HepG2 (cell line): ENCODE measurements around the gene LAS1L. TPM values are rescaled to one million over a fixed set of nuclear protein-coding genes. Genes with fewer than 3 reads are reported as not detected.

Source experiments
- ATAC-seq: fragments of 200-7000 bp; cut with Tn5 transposase; 3 replicates; pipeline ENCODE4 v1.9.1; 2020; ENCODE audit warnings: mild to moderate bottlenecking, moderate library complexity
- BruUV-seq: library from RNA; stranded (reverse); fragments of 400-500 nt; replicated peaks from 2 replicates; lab custom pipeline; 2021; lab: Mats Ljungman, UMichigan
- CTCF ChIA-PET: fragments of 300-600 bp; formaldehyde crosslinking; extraction: SDS; loops from one replicate; lab custom pipeline; 2021; ENCODE audit warnings: low total read pairs, inconsistent platforms, low intra/inter-chr PET ratio; lab: Yijun Ruan, JAX
- POLR2A ChIA-PET: fragments of 350-600 bp; sonication (Branson Sonifier 250); formaldehyde crosslinking; loops from one replicate; lab custom pipeline; 2020; ENCODE audit warnings: antibody characterized with exemption, inconsistent platforms; lab: Yijun Ruan, JAX
- DNase-seq: peaks from one replicate; pipeline ENCODE4 v3.0.0-alpha.2; 2015; ENCODE audit warnings: low spot score
- FAIRE-seq: peaks from 3 replicates; lab custom pipeline; 2011; peaks lifted over from hg19 to GRCh38; lab: Jason Lieb, UNC
- H2AFZ ChIP-seq: one replicate; pipeline ENCODE4 v1.6.1; 2011; ENCODE audit warnings: low read length, inconsistent platforms
- H3K27ac ChIP-seq: fragments of 300-600 bp; 3 replicates; pipeline ENCODE4 v1.8.0; 2011; ENCODE audit warnings: mixed run types, mild to moderate bottlenecking, mixed read lengths, low read length, inconsistent platforms; ENCODE audit not compliant: insufficient read depth; ENCODE audit errors: extremely low read length
- H3K27me3 ChIP-seq, 2 experiments: fragments of 200-600 bp in 1 of 2; 2 replicates in 1 of 2; 3 replicates in 1 of 2; pipeline versions ENCODE4 v1.6.0 to v1.8.0; 2011; ENCODE audit warnings: low read length in 2 of 2, mild to moderate bottlenecking in 2 of 2, moderate library complexity in 2 of 2, inconsistent platforms in 1 of 2; ENCODE audit not compliant: insufficient read depth in 2 of 2, control insufficient read depth in 1 of 2
- H3K36me3 ChIP-seq, 2 experiments: fragments of 200-600 bp in 1 of 2; replicated peaks in 1 of 2; 2 replicates in 1 of 2; 3 replicates in 1 of 2; pipeline versions ENCODE4 v1.5.1 to v1.8.0; 2011; ENCODE audit warnings: low read length in 2 of 2, inconsistent platforms in 1 of 2; ENCODE audit not compliant: insufficient read depth in 2 of 2, control insufficient read depth in 1 of 2
- H3K4me1 ChIP-seq: 2 replicates; pipeline ENCODE4 v1.5.1; 2012; ENCODE audit warnings: low read length, inconsistent platforms; ENCODE audit not compliant: insufficient read depth
- H3K4me2 ChIP-seq: 2 replicates; pipeline ENCODE4 v1.6.0; 2011; ENCODE audit warnings: low read depth, low read length, inconsistent platforms
- H3K4me3 ChIP-seq, 3 experiments: fragments of 200-600 bp in 1 of 3; sonication (generic), shearing (Covaris generic) in 1 of 3; replicated peaks in 1 of 3; 2 replicates each; pipeline ENCODE4 v1.5.1; 2011 to 2016; ENCODE audit warnings: low read length in 3 of 3, inconsistent platforms in 2 of 3, low read depth in 2 of 3, mild to moderate bottlenecking in 2 of 3, control low read depth in 1 of 3, mixed read lengths in 1 of 3; ENCODE audit not compliant: insufficient read depth in 1 of 3
- H3K79me2 ChIP-seq: one replicate; pipeline ENCODE4 v1.6.1; 2011; ENCODE audit warnings: low read length, inconsistent platforms; ENCODE audit not compliant: insufficient read depth
- H3K9ac ChIP-seq: 2 replicates; pipeline ENCODE4 v1.6.0; 2011; ENCODE audit warnings: mild to moderate bottlenecking, low read depth, low read length, inconsistent platforms; ENCODE audit not compliant: insufficient read depth
- H3K9me3 ChIP-seq: 2 replicates; pipeline ENCODE4 v1.5.1; 2012; ENCODE audit warnings: mild to moderate bottlenecking, low read length
- H4K20me1 ChIP-seq: 2 replicates; pipeline ENCODE4 v1.6.0; 2011; ENCODE audit warnings: inconsistent platforms, mild to moderate bottlenecking, low read length, moderate library complexity; ENCODE audit not compliant: insufficient read depth
- ARNT ChIP-seq: fragments of 450-650 bp; IDR thresholded peaks from 2 replicates; pipeline ENCODE4 v1.6.1; 2017
- HNF1A ChIP-seq, 2 experiments: sonication (generic) in 1 of 2; formaldehyde crosslinking in 1 of 2; IDR thresholded peaks; 2 replicates each; pipeline versions ENCODE4 v1.4.0 to v1.6.1; 2016 to 2020; ENCODE audit warnings: borderline replicate concordance in 1 of 2, low read depth in 1 of 2, mild to moderate bottlenecking in 1 of 2, missing genetic modification reagents in 1 of 2
- NFATC3 ChIP-seq: sonication (generic); formaldehyde crosslinking; IDR thresholded peaks from 2 replicates; pipeline ENCODE4 v1.5.1; 2020; ENCODE audit warnings: mild to moderate bottlenecking, missing genetic modification reagents
- ZNF251 ChIP-seq: sonication (generic); formaldehyde crosslinking; IDR thresholded peaks from 2 replicates; pipeline ENCODE4 v1.9.0; 2021; ENCODE audit warnings: mild to moderate bottlenecking, missing genetic modification reagents
- ZNF274 ChIP-seq: sonication (generic); formaldehyde crosslinking; IDR thresholded peaks from 2 replicates; pipeline ENCODE4 v1.5.1; 2020; ENCODE audit warnings: mild to moderate bottlenecking, missing genetic modification reagents
- ZNF501 ChIP-seq: sonication (generic); formaldehyde crosslinking; IDR thresholded peaks from 2 replicates; pipeline ENCODE4 v1.5.1; 2020; ENCODE audit warnings: mild to moderate bottlenecking, moderate library complexity, missing genetic modification reagents
- ZNF891 ChIP-seq: sonication (generic); formaldehyde crosslinking; IDR thresholded peaks from 2 replicates; pipeline ENCODE4 v1.5.0; 2020; ENCODE audit warnings: mild to moderate bottlenecking, missing genetic modification reagents
- WGBS: methylation state at CpG from one replicate; pipeline ENCODE4 v1.1.6; 2017; ENCODE audit warnings: low lambda C conversion rate; 5-methylcytosine and 5-hydroxymethylcytosine counted together
- in situ Hi-C: cut with HindIII; loops from 2 replicates; pipeline ENCODE4 v1.10.0; 2017; ENCODE audit warnings: low pct_unique_long_range_greater_than_20kb; ENCODE audit not compliant: extremely low pct_ligation_motif_present
- intact Hi-C: fragments of 100-400 bp; cut with micrococcal nuclease; formaldehyde crosslinking; loops from one replicate; pipeline ENCODE4 v1.10.0; 2022; ENCODE audit not compliant: unreplicated experiment
- polyA plus RNA-seq, 8 experiments: library from polyadenylated mRNA; depleted of rRNA in 3 of 8; stranded (reverse) in 7 of 8; unstranded in 1 of 8; fragments of >200 nt; fragmentation: Illumina TruSeq in 4 of 8; extraction: Trizol in 4 of 8; gene quantifications; 2 replicates each; pipeline versions ENCODE4 v1.2.1 to v1.2.3, GENCODE V29; 2011 to 2016; ENCODE audit warnings: low read depth in 4 of 8, missing spikeins in 1 of 8, mixed read lengths in 1 of 8; ENCODE audit not compliant: insufficient read depth in 1 of 8
- total RNA-seq, 5 experiments: library from RNA; depleted of rRNA; stranded (reverse); fragments of >200 nt; fragmentation: Illumina TruSeq; extraction: Trizol; gene quantifications; 2 replicates each; pipeline ENCODE4 v1.2.3, GENCODE V29; 2016; ENCODE audit warnings: low read depth in 1 of 5

The LAS1L gene
- total and polyA plus RNA-seq, 2 of the 13 experiments (the other 11 are each of a cell fraction or from before 2014, with no cell fraction given) = 18.1 to 33.3 TPM

- ChIA-PET CTCF (no interaction called here), POLR2A (no interaction called here)
- FAIRE-seq (no peak), ATAC-seq (no peak), DNase-seq (no peak)
- TF ChIP-seq ZNF891 (CRISPR knock-in tag) = no peak
- no peak for TF ChIP-seq ZNF501 (CRISPR knock-in tag)
- Histone ChIP-seq H3K27ac (no peak overlapping the region), H3K9ac (no peak overlapping the region), H3K9me3 (no peaks in the 10 kb centered on the region), H3K4me2 (no peak overlapping the region), H3K27me3 (no peaks in the 10 kb centered on the region), H3K4me1 (no peaks in the 10 kb centered on the region), H4K20me1 (no peaks in the 10 kb centered on the region), H3K4me3 (no peak overlapping the region), H3K36me3 (no peaks in the 10 kb centered on the region), H2AFZ (no peak overlapping the region), H3K79me2 (no peaks in the 10 kb centered on the region)
- BruUV-seq = no TSS peak
- in situ Hi-C loops (loop anchor here (25.0 kb wide), 1 partner anchor 1161 kb away; no protein-coding TSS in a partner anchor), intact Hi-C loops (no loop called here)
Observed at GRCh38 chrX:65576160-65576559, 41.6 kb upstream of the LAS1L start.

GRCh38 chrX:65575022-65575421 lies 40.4 kb upstream of the LAS1L start:
- H4K20me1 ChIP-seq = no peaks in the 10 kb centered on the region
- H3K27me3 ChIP-seq = no peaks in the 10 kb centered on the region
- 0% methylated on average over 3 of the region's 3 CpGs for WGBS
- DNase-seq (no peak), ATAC-seq (no peak), FAIRE-seq (no peak)
- H3K9ac ChIP-seq = no peak overlapping the region
- H3K4me3 ChIP-seq = no peak overlapping the region
- POLR2A ChIA-PET = no interaction called here
- H3K9me3 ChIP-seq = no peaks in the 10 kb centered on the region
- in situ Hi-C loops = loop anchor here (25.0 kb wide), 1 partner anchor 1162 kb away; no protein-coding TSS in a partner anchor
- H3K27ac ChIP-seq = no peak overlapping the region
- H2AFZ ChIP-seq = no peak overlapping the region
- H3K4me2 ChIP-seq = no peak overlapping the region
- intact Hi-C loops = no loop called here
- no TSS peak for BruUV-seq
- no peaks in the 10 kb centered on the region for H3K79me2 ChIP-seq
- no peak for TF ChIP-seq ZNF251 (CRISPR knock-in tag)
- no peak for TF ChIP-seq ZNF274 (CRISPR knock-in tag)
- TF ChIP-seq NFATC3 (CRISPR knock-in tag) = no peak
- no peak for TF ChIP-seq HNF1A (IDR thresholded peaks at IDR 0.05; ENCODE audit: low read depth)
- no peak for TF ChIP-seq HNF1A (CRISPR knock-in tag; IDR thresholded peaks at IDR 0.05; ENCODE audit: borderline replicate concordance)
- no peak for TF ChIP-seq ARNT
- H3K4me1 ChIP-seq = no peaks in the 10 kb centered on the region
- H3K36me3 ChIP-seq = no peaks in the 10 kb centered on the region
- CTCF ChIA-PET = no interaction called here
